GM03348 (cell line): ENCODE data around the gene PGK1.
"Not testable (repeated sequence)": the region's sequence is repeated elsewhere in the genome, so short reads cannot be mapped to it uniquely, and the experiment has no call there.

Experiments
- DNase-seq: peaks from one replicate; pipeline ENCODE4 v3.0.0; 2012; ENCODE audit warnings: low spot score

The PGK1 gene

DNA sequence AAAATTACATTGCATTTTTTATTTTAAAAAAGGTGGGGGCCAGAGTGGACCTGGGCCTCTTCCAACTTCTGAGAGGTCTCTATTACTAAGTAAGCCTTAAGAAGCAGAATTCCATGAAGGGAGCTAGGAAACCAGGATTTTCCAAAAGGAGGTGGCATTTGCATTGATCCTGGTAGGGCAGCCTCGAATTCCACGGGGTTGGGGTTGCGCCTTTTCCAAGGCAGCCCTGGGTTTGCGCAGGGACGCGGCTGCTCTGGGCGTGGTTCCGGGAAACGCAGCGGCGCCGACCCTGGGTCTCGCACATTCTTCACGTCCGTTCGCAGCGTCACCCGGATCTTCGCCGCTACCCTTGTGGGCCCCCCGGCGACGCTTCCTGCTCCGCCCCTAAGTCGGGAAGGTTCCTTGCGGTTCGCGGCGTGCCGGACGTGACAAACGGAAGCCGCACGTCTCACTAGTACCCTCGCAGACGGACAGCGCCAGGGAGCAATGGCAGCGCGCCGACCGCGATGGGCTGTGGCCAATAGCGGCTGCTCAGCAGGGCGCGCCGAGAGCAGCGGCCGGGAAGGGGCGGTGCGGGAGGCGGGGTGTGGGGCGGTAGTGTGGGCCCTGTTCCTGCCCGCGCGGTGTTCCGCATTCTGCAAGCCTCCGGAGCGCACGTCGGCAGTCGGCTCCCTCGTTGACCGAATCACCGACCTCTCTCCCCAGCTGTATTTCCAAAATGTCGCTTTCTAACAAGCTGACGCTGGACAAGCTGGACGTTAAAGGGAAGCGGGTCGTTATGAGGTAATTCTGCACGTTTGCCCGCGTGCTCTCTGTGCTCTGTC lies at the start of gene PGK1:
PGK1 (plus strand) TSS at position 626 of the 824 bp plus-strand sequence; CDS start at position 719, 93 bp downstream.
- DNase-seq, result peak; percentile 94

GRCh38 chrX:78063687-78064086 lies 40.4 kb upstream of the PGK1 start:
- no peak for DNase-seq

DNA sequence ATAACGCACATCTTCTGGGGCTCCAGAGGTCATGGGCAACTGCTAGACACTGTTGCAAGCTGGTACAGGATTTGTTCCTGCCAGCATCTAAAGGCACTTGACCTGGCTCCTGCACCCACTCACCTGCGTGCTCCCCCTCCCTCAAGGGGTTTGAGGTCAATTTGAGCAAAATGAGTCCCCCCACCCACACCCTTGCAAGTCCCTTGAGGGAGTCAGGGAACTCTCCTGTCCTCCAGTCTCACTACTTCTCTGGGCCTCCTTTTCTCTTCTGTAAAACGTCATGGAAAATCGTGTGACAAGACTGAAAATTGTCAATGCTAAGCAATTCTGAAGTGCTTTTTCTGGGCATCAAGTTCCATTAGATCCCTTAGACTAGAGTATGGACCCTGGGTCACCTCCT lies 39.9 kb upstream of the PGK1 start:
- no peak for DNase-seq

- peak; percentile 58 for DNase-seq
Measured at GRCh38 chrX:78064698-78065601, 39.1 kb upstream of the PGK1 start.

- no peak for DNase-seq
Measured at GRCh38 chrX:78066110-78066509, 37.9 kb upstream of the PGK1 start.

GRCh38 chrX:78071331-78071730 lies 32.7 kb upstream of the PGK1 start:
- no peak for DNase-seq

DNA sequence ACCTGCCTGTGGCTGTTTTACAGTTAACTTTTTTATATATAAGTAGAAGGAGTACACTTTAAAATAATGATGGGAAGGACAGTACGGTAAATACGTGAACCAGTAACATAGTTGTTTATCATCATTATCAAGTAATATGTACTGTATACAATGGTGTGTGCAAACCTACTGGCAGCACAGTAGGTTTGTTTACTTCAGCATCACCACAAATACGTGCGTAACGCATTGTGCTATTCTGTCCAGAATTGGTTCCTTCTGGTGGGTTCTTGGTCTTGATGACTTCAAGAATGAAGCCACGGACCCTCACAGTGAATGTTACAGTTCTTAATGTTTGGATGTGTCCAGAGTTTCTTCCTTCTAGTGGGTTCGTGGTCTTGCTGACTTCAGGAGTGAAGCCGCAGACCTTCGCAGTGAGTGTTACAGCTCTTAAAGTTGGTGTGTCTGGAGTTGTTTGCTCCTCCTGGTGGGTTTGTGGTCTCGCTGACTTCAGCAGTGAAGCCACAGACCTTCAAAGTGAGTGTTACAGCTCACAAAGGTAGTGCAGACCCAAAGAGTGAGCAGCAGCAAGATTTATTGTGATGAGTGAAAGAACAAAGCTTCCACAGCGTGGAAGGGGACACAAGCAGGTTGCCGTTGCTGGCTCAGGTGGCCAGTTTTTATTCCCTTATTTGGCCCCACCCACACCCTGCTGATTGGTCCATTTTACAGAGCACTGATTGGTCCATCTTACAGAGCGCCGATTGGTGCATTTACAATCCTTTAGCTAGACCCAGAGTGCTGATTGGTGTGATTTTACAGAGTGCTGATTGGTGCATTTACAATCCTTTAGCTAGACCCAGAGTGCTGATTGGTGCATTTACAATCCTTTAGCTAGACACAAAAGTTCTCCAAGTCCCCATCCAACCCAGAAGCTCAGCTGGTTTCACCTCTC lies 30.6 kb upstream of the PGK1 start:
- not testable (repeated sequence) for DNase-seq

GRCh38 chrX:78074088-78074487 lies 30.0 kb upstream of the PGK1 start:
- no peak for DNase-seq

- DNase-seq, result no peak
Measured at GRCh38 chrX:78075787-78076389, 28.2 kb upstream of the PGK1 start.

DNA sequence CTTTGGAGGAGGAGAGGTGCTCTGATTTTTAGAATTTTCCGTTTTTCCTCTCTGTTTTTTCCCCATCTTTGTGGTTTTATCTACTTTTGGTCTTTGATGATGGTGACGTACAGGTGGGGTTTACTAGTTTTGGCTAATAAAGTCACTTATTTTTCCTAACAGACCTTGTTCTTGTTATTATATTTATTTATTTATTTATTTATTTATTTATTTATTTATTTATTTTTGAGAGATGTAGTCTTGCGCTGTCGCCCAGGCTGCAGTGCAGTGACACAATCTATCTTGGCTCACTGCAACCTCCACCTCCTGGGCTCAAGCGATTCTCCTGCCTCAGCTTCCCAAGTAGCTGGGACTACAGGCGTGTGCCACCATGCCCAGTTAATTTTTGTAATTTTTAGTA lies 22.6 kb upstream of the PGK1 start:
- not testable (repeated sequence) for DNase-seq

GRCh38 chrX:78092296-78092695 lies 11.8 kb upstream of the PGK1 start:
- peak; percentile 16 for DNase-seq

DNA sequence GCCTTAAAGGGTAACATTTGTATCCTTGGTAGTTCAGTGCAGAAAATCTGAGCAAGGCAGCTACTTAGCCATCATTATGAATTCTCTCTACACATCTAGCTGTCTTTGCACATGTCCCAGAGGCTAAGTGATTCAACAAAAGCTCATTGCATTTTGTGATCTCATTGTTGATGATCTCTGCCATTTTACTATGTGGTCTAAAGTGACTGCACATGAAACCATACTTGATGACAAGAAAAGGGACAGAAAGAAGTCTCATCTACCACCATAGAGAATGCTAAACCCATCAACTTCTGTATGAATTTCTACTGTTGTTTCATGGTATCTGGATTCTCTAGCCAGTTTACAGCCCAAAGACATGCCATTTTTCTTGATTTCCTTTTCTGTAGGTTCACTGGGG lies 5.9 kb upstream of the PGK1 start:
- DNase-seq, result no peak

GRCh38 chrX:78102091-78102490 lies 2.0 kb upstream of the PGK1 start:
- no peak for DNase-seq

DNA sequence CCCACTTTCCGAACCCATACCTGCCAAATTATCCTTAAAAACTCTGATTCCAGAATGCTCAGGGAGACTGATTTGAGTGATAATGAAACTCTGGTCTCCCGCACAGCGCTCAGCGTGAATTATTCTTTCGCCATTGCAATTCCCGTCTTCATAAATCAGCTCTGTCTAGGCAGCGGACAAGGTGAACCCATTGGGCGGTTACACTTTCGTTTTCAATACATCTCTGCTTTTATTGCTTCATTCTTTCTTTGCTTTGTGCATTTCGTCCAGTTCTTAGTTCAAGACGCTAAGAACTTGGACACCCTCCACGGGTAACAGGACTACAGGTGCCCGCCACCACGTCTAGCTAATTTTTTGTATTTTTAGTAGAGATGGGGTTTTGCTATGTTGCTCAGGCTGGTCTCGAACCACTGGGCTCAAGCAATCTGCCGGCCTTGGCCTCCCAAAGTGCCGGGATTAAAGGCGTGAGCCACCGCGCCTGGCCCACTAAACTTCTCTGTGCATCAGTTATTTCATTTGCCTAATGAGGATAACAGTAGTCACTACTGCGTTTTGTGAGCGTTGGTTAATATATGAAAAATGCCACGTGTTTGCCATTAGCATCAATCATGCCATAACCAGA lies 936 bp upstream of the PGK1 start:
- DNase-seq, result no peak

GRCh38 chrX:78104447-78105176 lies 564 bp downstream of the PGK1 start:
- DNase-seq, result peak; percentile 48

GRCh38 chrX:78105944-78106650 lies 2.0 kb downstream of the PGK1 start:
- DNase-seq, result no peak

GRCh38 chrX:78106651-78106986 lies 2.6 kb downstream of the PGK1 start:
- no peak for DNase-seq

- no peak for DNase-seq
Measured at GRCh38 chrX:78109458-78109857, 5.4 kb downstream of the PGK1 start.

GRCh38 chrX:78111140-78111931 lies 7.3 kb downstream of the PGK1 start:
- DNase-seq, result no peak
